Measurements from ENCODE around the gene USP32.
A peak's percentile ranks its signal among the peaks of the same experiment; 100 is the strongest.

Gene USP32

DNA sequence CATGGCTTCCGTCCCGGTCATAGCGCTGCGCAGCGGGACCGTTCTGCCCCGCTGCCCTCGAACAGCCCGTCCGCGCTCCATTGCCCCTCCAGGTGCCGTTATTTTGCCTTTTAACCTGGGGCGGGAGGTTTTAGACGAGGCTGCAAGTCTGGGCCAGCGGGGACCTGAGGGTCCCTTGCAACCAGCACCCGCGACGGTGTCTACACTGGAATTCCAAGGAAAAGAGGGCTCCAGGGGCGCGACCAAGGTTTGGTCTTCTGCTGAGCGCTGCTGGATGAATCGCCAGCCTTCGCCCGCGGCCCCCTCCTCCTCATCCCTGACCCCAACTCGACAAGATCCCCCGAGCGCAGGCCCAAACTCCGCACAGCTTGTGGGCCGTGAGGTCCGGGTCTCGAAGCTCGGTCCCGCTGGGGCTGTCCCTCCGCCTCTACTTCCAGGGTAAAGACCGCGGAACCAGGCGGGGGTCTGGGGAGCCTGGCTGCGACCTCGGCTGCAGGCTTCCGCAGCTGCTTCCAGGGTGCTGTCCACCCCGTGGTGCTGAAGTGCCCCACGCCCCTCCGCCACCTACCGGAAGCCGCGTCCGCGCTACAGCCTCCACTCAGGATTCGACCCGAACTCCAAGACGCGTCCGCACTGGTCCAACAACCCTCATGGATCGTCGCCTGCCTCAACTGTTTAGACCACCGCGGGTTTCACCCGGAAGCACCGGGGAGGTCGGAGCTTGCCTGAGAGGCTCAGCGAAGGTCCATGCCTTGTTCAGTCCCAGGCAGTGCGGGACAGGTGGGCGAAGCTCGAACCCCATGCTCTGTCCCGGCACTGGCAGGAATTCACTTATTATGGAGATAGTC, 252.3 kb downstream of the USP32 start:
- no peak for DNase-seq (ENCODE audit: insufficient read length, low spot score)
- no peak for FAIRE-seq
- TF ChIP-seq, protein P1, sequence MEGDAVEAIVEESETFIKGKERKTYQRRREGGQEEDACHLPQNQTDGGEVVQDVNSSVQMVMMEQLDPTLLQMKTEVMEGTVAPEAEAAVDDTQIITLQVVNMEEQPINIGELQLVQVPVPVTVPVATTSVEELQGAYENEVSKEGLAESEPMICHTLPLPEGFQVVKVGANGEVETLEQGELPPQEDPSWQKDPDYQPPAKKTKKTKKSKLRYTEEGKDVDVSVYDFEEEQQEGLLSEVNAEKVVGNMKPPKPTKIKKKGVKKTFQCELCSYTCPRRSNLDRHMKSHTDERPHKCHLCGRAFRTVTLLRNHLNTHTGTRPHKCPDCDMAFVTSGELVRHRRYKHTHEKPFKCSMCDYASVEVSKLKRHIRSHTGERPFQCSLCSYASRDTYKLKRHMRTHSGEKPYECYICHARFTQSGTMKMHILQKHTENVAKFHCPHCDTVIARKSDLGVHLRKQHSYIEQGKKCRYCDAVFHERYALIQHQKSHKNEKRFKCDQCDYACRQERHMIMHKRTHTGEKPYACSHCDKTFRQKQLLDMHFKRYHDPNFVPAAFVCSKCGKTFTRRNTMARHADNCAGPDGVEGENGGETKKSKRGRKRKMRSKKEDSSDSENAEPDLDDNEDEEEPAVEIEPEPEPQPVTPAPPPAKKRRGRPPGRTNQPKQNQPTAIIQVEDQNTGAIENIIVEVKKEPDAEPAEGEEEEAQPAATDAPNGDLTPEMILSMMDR (IDR thresholded peaks at IDR 0.05; ENCODE audit: insufficient read depth, missing control alignments), result no peak

DNA sequence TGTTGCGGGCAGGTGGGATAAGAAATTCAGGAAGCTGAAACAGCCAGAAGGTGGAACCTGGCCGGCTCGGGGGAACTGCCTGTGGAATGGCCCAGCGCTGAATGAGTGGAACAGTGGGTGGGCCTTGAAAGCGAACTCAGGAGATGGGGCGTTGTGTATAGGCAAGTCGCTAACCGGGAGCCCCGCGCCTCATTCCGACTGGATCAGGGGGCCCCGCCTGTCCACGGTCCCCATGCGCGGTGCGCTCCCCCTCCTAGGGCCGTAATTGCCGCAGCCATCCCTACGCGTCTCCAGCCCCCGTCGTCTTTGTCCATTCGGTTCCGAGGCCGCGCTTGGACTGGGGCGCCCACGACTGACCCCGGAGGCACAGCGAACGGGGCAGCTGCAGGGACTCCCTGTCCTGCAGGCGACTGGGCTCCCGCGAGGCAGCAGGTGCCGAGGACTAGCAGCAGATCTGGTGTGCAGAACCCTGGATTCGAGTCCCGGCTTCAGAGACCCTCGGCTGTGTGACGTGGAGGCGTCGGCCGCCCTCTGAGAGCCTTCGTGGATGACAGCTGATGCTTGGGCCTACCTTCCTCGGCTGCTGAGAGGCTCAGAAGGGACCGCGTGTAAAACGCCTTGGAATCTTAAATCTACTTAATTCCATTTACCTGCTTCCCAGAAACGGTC, 253.0 kb downstream of the USP32 start:
- FAIRE-seq, result no peak
- DNase-seq (ENCODE audit: insufficient read length, low spot score), result no peak
- TF ChIP-seq, protein P1 (IDR thresholded peaks at IDR 0.05; ENCODE audit: insufficient read depth, missing control alignments), result no peak

DNA sequence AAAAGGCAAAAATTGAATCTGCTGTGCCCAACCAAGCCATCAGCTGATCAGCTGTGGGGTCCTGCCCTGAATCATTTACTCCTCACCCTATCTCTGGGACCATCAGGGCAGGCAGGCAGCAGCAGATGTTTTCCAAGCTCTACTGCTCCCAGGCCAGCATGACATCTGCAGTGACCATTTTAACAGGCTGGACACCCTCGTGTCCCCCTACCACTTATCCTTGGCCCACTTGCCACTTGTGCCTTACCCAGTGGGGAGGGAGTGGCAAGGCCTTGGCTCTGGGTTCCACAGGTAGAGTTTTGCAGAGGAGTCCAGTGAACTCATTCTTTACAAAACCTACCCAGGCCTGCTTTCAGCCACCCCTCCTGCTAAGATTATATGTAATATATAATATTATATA, 254.2 kb downstream of the USP32 start:
- FAIRE-seq, result no peak
- TF ChIP-seq, protein P1 (IDR thresholded peaks at IDR 0.05; ENCODE audit: insufficient read depth, missing control alignments), result no peak
- DNase-seq (ENCODE audit: insufficient read length, low spot score), result no peak

DNA sequence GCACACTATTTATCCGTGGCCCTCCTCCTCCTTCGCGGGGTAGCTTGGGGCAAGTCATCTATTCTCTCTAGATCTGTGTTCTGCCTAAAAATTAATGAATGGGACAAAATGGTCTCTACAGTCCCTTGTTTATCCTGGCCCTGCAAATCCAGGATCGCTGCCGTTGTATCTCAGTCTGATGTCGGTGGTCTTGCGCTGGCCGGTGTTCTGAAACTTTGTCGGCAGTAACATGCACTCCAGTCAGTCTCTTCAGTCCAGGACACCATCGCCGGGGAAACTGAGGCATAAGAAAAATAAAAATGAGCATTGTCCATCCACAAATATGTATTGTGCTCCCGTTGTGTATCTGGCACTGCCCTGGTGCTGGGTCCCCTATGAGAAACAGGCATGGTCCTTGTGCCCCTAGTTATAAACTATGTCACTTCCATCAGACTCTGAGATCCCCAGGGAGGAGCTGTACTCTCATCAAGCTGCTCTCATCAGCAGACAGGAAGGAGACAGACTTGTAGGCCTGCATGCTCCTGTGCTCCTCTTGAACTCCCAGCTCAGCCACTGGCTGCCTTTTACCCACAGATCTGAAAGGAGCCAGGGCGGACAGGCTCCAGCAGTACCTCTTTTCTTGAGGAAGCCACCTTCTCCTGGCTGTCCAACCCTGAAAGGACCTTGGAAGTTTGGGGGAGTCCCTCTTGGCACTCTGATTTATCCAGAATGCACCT, 255.8 kb downstream of the USP32 start:
- TF ChIP-seq, protein P1 (IDR thresholded peaks at IDR 0.05; ENCODE audit: insufficient read depth, missing control alignments), result no peak
- FAIRE-seq, result no peak
- DNase-seq (ENCODE audit: insufficient read length, low spot score), result no peak

DNA sequence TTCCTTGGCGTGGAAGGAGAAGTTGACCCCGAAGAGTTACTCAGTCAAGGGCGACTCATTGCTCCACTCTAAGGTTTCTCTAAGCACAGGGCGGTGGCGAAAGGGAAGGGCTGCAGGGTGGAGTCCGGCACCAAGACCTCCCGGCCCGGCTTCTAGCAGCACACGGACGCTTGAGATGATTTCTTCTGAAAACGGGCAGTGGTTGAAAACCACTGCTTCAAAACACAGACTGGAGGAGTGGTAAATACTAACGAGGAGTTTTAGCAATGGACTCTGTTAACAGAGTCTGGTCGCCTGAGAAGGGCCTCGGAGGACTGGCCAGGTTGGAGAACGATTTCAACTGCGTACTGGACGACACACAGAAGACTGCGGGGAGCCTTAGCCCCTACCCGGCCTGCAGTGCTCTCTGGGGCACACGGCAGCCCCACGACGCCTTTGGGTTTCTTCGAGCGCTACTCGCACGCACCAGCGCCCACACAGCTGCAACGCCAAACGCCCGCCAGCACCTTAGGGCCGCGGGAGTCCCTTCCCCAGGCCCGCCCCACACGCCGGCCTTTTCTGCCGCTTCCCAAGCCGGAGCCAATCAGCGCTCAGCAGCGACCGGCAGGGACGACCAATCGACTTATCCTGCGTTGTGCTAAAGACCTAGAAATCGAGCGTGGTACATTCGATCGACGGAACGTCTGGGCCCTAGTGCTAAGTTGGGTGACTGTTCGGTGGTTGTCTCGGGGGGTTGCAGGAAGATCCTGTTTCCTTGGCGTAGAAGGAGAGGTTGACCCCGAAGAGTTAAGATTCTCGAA, 256.6 kb downstream of the USP32 start:
- DNase-seq (ENCODE audit: insufficient read length, low spot score) (peak; percentile 99), FAIRE-seq (no peak)
- TF ChIP-seq, protein P1 (IDR thresholded peaks at IDR 0.05; ENCODE audit: insufficient read depth, missing control alignments), result no peak

DNA sequence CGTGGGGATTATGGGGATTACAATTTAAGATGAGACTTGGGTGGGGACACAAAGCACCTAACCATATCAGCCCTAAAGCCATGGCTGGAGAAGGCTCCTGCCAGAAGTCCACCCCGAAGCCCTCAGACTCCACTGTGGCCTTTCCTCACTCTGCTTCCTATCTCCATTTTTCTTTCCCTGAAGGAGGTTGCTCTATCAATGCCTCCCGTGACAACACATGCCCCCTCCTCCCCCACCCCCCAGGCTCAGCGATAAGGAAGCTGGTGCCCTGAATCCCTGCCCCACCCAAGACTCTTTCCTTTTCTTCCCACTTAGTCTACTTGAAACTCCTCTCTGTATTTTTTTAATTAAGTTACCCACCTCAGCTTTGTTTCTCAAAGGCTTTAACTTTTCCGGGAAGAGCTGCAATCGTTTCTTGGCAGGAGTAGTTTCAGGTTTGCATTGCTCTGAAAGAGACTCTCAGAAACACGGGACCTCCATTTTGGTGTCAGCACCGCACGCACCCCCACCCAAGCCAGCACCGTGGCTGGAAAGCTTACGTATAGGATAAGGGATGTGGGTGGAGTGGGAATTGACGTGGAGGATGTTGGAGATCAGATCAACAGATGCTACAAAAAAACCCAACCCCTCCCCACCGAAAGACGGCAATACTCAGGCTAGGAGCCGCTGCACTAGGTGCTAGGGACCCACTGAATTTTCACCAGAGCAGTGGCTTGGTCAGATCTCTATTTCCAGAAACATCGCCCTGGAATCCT, 257.4 kb downstream of the USP32 start:
- DNase-seq (ENCODE audit: insufficient read length, low spot score) (no peak), FAIRE-seq (no peak)
- TF ChIP-seq, protein P1 (IDR thresholded peaks at IDR 0.05; ENCODE audit: insufficient read depth, missing control alignments), result no peak
